Measurements from ENCODE around the gene BRME1. TPM values are rescaled to one million over a fixed set of nuclear protein-coding genes. Genes with fewer than 3 reads are reported as not detected.

BRME1 gene
- polyA plus RNA-seq, 1 donor (not counting 4 experiments of a cell fraction or from before 2014, with no cell fraction given), result 0.22 TPM

GRCh38 chr19:13844130-13844631 is 61.7 kb downstream of the BRME1 start:
- Histone ChIP-seq H3K4me2 (ENCODE audit: control insufficient read depth, extremely low read depth, insufficient read depth, low read depth, low read length) (peak overlapping the region; percentile 96), H3K27ac (ENCODE audit: control insufficient read depth, insufficient read depth, low read length) (peak overlapping the region; percentile 100), H3K9ac (ENCODE audit: control insufficient read depth, extremely low read depth, insufficient read depth, low read length) (peak overlapping the region; percentile 99), H3K9me3 (ENCODE audit: control insufficient read depth, low read depth, low read length) (no peaks in the 10 kb centered on the region), H2AFZ (ENCODE audit: control insufficient read depth, low read length) (no peak overlapping the region), H3K4me1 (ENCODE audit: control insufficient read depth, extremely low read depth, insufficient read depth, low read length) (peaks cover 40% of the 10 kb centered on the region), H3K4me3 (ENCODE audit: control insufficient read depth in 2 of 3, extremely low read depth in 1 of 3, insufficient read depth in 2 of 3, low read depth in 1 of 3, low read length in 3 of 3) (peak overlapping the region; percentile 64 to 98 (median 68)), H3K36me3 (ENCODE audit: control insufficient read depth in 2 of 2, extremely low read depth in 1 of 2, insufficient read depth in 2 of 2, low read length in 2 of 2) (peaks cover 13 to 22% of the 10 kb centered on the region in 2 experiments), H3K79me2 (ENCODE audit: control insufficient read depth, insufficient read depth, low read length) (peaks cover 38% of the 10 kb centered on the region), H4K20me1 (ENCODE audit: control insufficient read depth, extremely low read depth, insufficient read depth, low read length) (peaks cover 15% of the 10 kb centered on the region), H3K9me1 (ENCODE audit: control insufficient read depth, extremely low read depth, insufficient read depth, low read length) (no peaks in the 10 kb centered on the region), H3K27me3 (ENCODE audit: control insufficient read depth, extremely low read depth, insufficient read depth, low read length) (no peaks in the 10 kb centered on the region)
- DNase-seq (ENCODE audit: low read depth, low spot score) (no peak), FAIRE-seq (peak; percentile 65)
- no peak for TF ChIP-seq EZH2 (IDR thresholded peaks at IDR 0.05; ENCODE audit: low read length)
- TF ChIP-seq CTCF (optimal IDR thresholded peaks at IDR 0.05 in 1 of 3, IDR thresholded peaks at IDR 0.05 in 1 of 3, conservative IDR thresholded peaks at IDR 0.05 in 1 of 3; ENCODE audit: extremely low read depth in 1 of 3, insufficient read depth in 2 of 3, low read length in 3 of 3), result peak in 2 of 3 experiments; percentile 22 to 26
- dilution Hi-C loops (cut with MboI; ENCODE audit: extremely low pct_ligation_motif_present, low sequenced_read_pairs), result no loop called here

- peaks cover 46% of the 10 kb centered on the region for H3K4me1 ChIP-seq (ENCODE audit: control insufficient read depth, extremely low read depth, insufficient read depth, low read length)
- H3K4me3 ChIP-seq (ENCODE audit: control insufficient read depth in 2 of 3, extremely low read depth in 1 of 3, insufficient read depth in 2 of 3, low read depth in 1 of 3, low read length in 3 of 3), result peak overlapping the region; percentile 72 to 98 (median 72)
- peaks cover 20 to 29% of the 10 kb centered on the region in 2 experiments for H3K36me3 ChIP-seq (ENCODE audit: control insufficient read depth in 2 of 2, extremely low read depth in 1 of 2, insufficient read depth in 2 of 2, low read length in 2 of 2)
- no peaks in the 10 kb centered on the region for H3K9me3 ChIP-seq (ENCODE audit: control insufficient read depth, low read depth, low read length)
- no peaks in the 10 kb centered on the region for H3K9me1 ChIP-seq (ENCODE audit: control insufficient read depth, extremely low read depth, insufficient read depth, low read length)
- dilution Hi-C loops (cut with MboI; ENCODE audit: extremely low pct_ligation_motif_present, low sequenced_read_pairs), result no loop called here
- H3K79me2 ChIP-seq (ENCODE audit: control insufficient read depth, insufficient read depth, low read length), result peaks cover 47% of the 10 kb centered on the region
- TF ChIP-seq CTCF (optimal IDR thresholded peaks at IDR 0.05 in 1 of 3, IDR thresholded peaks at IDR 0.05 in 1 of 3, conservative IDR thresholded peaks at IDR 0.05 in 1 of 3; ENCODE audit: extremely low read depth in 1 of 3, insufficient read depth in 2 of 3, low read length in 3 of 3), result no peak
- TF ChIP-seq EZH2 (IDR thresholded peaks at IDR 0.05; ENCODE audit: low read length), result no peak
- peak overlapping the region; percentile 96 for H3K4me2 ChIP-seq (ENCODE audit: control insufficient read depth, extremely low read depth, insufficient read depth, low read depth, low read length)
- peak overlapping the region; percentile 99 for H3K9ac ChIP-seq (ENCODE audit: control insufficient read depth, extremely low read depth, insufficient read depth, low read length)
- H3K27ac ChIP-seq (ENCODE audit: control insufficient read depth, insufficient read depth, low read length), result peak overlapping the region; percentile 100
- no peak overlapping the region for H2AFZ ChIP-seq (ENCODE audit: control insufficient read depth, low read length)
- FAIRE-seq, result peak; percentile 32
- peaks cover 20% of the 10 kb centered on the region for H4K20me1 ChIP-seq (ENCODE audit: control insufficient read depth, extremely low read depth, insufficient read depth, low read length)
- DNase-seq (ENCODE audit: low read depth, low spot score), result no peak
- H3K27me3 ChIP-seq (ENCODE audit: control insufficient read depth, extremely low read depth, insufficient read depth, low read length), result no peaks in the 10 kb centered on the region
These were observed 62.6 kb downstream of the BRME1 start for GRCh38 chr19:13843104-13843921.
